Loucy (cell line): ENCODE data around the gene FMNL3.

Experiments used
- EZH2phosphoT487 ChIP-seq: fragments of 200-600 bp; IDR thresholded peaks from 2 replicates; pipeline ENCODE4 v1.6.1; 2018; ENCODE audit warnings: antibody characterized with exemption, mild to moderate bottlenecking, moderate library complexity, borderline replicate concordance
- TF ChIP-seq, protein P1 (sequence below): fragments of 200-600 bp; sonication (generic); conservative IDR thresholded peaks from 2 replicates; pipeline ENCODE4 v1.5.1; 2014; ENCODE audit warnings: mild to moderate bottlenecking, antibody characterized with exemption, low read length

DNA sequence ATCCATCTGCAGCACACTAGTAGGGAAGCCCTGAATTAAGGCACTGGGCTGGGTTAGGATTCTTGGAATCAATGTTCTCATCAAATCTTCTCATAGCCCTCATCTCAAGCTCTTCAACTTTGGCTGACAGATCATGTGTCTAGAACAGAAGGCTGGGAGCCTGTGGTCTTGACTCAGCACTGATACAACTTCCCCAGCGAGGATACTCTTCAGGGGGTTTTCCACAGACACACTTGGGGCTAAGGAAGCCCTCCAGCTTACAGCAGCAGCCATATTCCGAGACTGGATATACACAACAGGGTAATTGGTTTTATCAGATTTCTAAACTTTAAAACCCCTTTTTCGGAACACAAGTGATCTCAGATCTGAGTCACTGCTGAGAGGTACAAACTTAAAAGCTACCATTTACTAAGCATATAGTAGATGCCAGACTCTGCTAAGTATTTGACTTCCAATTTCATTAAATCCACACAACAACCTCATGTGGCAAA lies 3.5 kb downstream of the FMNL3 start:
- TF ChIP-seq, protein P1, sequence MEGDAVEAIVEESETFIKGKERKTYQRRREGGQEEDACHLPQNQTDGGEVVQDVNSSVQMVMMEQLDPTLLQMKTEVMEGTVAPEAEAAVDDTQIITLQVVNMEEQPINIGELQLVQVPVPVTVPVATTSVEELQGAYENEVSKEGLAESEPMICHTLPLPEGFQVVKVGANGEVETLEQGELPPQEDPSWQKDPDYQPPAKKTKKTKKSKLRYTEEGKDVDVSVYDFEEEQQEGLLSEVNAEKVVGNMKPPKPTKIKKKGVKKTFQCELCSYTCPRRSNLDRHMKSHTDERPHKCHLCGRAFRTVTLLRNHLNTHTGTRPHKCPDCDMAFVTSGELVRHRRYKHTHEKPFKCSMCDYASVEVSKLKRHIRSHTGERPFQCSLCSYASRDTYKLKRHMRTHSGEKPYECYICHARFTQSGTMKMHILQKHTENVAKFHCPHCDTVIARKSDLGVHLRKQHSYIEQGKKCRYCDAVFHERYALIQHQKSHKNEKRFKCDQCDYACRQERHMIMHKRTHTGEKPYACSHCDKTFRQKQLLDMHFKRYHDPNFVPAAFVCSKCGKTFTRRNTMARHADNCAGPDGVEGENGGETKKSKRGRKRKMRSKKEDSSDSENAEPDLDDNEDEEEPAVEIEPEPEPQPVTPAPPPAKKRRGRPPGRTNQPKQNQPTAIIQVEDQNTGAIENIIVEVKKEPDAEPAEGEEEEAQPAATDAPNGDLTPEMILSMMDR, result no peak
- TF ChIP-seq EZH2phosphoT487, result no peak
